NK-92 (cell line): Measurements from ENCODE around the gene ARPC1B.
"Not testable (repeated sequence)": the region's sequence is repeated elsewhere in the genome, so short reads cannot be mapped to it uniquely, and the experiment has no call there.

Experiments
- DNase-seq: peaks from one replicate; lab custom pipeline; 2025; ENCODE audit not compliant: unreplicated experiment; lab: John Stamatoyannopoulos, UW

The ARPC1B gene

DNA sequence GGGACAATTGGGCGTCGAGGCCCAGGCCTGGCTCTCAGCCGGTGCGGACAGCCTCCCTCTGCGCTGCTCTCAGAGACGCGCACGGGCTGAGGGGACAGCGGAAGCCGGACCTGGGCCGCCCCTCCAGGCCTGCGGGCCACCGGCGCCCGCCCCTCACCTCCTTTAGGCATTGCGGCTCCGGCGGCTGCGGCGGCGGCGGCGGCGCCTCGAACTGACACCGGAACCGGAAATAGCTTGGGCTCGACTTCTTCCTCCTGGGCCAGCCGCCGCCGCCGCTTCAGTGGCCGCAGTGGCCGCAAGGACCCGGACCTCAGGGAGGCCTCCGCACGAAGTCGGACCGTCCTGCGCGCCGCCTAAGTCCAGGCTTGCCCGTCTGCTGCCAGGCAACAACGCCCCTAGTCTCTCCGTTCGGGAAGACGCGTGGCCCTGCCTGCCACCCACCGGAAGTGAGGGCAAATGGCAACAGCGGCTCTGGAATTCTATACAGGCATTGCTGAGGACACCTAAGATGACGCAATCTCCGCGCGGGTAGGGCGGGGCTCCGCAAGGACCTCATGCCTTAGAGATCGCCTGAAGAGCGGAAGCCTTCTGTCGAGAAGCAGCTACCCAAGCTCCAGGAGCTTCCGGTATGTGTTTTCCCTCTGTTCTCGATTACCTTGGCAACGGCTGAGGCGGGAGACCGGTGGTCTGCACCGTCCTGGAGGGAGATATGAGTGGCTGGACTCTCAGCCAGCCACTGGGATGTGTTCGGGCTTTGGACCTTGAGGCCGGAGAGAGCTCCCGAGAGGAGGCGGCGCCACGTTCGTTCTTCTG lies 34.1 kb downstream of the ARPC1B start, which contains the start of the genes BUD31 and PDAP1:
Gene BUD31 (plus strand): TSS at position 591 of the 813 bp plus-strand sequence. CDS start 2,124 bp downstream, outside the sequence.
Gene PDAP1 (minus strand): TSS at position 219 of the 813 bp plus-strand sequence. CDS start 49 bp downstream, at position 170.
- peak; percentile 77 for DNase-seq

DNA sequence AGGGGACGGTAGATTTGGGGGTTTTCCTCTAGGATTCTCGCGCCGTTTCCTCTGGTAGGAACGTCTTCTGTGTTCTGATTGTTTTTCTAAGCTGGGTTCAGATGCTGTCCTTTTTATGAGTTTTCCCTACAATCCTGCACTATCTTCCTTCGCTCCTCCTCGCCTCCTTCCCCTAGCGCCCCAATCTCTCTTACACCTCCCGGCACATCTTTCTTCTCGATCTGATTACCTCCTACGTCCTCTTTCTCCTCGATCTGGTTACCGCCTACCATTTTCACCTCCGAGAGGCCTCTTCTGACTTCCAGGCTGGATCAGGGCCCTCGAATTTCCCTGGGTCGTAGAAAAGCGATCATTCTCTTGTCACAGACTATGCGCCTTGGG lies 34.7 kb downstream of the ARPC1B start:
- DNase-seq = no peak

DNA sequence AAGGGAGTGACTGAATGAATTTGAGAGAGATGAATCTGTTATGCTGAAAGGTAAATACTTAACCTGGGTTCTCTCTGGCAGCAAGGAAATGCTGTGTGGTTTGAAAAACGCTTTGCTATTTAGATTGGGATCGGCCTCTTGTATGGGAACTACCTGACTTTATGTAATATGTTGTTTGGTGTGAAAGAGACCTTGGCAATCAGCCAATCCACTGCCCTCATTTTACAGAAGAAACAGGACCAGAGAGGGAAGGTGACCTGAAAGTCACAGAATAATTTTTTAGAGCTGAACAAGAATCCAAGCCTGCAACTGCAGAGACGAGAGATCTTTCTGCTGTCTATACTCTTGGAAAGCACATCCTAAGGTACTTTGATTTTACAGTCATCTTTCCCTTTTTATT lies 35.3 kb downstream of the ARPC1B start:
- no peak for DNase-seq

DNA sequence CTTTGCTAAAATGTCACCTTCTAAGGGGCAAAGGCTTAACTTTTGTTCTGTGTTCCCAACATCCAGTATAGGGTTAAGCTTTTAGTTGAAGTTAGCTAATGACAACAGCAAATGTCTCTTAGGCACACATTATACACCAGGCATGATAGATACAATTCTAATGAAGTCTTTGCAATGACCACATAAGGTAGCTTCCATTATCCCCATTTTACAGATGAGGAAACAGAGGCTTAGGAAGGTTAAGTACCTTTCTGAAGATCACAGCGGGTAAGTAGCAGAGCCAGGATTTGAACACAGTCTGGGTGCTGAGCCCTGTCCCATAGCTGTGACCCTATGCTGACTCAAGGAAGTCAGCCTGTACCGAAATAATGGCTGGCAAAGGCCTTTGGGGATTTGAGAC lies 36.1 kb downstream of the ARPC1B start:
- no peak for DNase-seq

DNA sequence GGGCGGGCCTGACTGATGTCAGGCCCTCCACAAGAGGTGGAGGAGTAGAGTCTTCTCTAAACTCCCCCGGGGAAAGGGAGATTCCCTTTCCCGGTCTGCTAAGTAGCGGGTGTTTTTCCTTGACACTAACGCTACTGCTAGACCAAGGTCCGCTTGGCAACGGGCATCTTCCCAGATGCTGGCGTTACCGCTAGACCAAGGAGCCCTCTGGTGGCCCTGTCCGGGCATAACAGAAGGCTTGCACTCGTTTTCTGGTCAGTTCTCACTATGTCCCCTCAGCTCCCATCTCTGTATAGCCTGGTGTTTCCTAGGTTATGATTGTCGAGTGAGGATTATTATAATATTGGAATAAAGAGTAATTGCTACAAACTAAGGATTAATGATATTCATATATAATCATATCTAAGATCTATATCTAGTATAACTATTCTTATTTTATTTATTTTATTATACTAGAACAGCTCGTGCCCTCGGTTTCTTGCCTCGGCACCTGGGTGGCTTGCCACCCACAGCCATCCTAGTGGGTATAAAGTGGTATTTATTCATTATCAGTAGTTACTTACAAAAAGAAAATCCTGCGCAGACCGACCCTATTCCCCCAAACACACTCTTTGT lies 41.1 kb downstream of the ARPC1B start:
- not testable (repeated sequence) for DNase-seq

DNA sequence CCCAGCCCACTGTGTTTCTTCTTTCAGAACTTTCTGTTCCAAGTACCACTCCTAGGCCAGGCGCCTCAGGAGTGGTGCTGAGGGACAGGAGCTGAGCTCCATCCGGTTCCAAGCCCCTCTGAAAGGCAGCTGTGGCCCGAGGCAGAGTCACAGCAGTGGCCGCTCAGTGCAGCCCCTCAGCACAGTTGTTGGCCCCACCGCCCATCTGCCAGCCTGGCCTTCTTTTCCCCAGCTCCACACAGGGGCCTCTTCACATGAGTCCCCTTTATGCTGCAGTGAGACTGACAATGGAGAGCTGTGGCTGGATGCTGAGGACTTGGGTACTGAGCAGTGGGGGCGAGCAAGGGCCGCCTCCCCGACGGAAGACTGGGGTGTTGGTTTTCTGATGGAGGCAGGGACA lies 43.7 kb downstream of the ARPC1B start:
- no peak for DNase-seq

DNA sequence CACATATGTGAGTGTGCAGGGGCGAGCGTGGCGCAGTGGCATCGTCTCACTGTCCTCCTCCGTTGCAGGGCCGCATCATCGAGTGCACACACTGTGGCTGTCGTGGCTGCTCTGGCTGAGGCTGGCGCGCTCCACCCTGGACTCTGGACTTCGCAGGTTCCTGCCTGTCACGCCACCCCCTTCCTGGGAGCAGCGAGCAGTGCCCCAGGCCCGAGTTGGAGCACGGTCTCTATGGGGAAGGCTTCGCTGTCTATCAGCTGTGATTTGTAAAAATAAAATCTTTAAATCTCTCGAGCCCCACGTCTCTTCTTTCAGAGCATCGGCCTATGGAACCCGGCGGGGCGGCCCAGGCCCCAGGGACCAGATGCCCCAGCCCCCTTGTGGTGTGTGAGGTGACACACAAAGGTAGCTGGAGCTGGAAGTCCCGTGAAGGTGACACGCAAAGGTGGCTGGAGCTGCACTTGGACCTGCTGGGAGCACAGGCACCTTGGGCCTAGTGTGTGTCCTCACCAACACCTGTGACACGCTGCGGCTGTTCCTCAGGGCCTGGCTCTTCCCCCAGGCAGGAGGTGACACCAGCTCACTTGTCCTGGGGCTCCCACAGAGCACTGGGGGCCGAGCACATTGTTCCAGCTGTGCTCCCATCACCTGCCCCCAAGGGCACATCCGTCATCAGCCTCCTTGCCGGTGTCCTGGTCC lies 44.9 kb downstream of the ARPC1B start:
- DNase-seq = no peak

DNA sequence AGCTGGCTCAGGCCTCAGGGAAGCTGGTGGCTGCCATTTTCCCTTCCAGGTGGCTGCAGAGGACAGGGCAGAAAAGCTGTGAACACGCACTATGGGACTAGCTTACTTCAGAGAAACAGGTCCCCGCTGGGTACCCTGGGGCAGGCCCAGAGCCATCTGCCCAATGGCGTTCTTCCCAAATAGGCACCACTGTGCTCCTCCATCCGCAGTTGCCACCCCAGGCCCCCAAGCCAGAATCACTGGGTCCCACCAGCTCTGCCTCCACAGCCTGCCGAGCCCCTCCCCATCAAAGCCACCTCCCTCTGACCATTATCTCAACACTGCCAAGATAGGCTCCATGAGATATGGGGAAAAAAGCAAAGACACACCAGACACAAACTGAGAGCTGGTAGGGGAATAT lies 45.7 kb downstream of the ARPC1B start:
- DNase-seq = no peak

DNA sequence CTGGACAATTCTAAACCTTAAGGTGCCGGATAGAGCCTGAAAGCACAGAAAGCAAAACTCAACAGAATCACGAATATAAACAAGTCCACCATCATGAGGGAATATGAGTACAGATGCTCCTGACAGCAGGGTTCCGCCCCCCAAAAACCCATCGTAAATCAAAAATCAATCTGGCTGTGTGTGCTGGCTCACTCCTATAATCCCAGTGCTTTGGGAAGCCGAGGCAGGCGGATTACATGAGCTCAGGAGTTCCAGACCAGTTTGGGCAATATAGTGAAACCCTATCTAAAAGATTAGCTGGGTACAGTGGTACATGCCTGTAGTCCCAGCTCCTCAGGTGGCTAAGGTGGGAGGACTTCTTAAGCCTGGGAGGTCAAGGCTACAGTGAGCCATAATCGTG lies 46.5 kb downstream of the ARPC1B start:
- no peak for DNase-seq

DNA sequence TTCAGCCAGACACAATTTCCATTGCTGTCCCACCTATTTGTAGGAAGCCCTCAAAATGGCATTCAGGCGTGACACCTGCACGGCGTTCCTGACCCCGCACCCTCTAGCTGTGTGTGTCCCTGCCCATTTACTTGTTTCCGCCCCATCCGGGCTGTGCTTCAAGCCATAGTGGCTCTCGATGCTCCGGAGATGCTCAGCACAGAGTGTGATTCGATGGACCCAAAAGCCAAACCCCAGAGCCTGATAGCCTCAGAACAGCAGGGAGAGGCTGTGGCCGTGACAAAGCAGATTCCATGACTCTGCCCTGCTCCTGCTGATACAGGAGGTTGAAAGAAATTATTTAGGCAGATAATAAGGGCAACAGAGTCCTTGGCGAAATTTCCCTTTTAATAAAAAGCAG lies 47.7 kb downstream of the ARPC1B start:
- DNase-seq = no peak

DNA sequence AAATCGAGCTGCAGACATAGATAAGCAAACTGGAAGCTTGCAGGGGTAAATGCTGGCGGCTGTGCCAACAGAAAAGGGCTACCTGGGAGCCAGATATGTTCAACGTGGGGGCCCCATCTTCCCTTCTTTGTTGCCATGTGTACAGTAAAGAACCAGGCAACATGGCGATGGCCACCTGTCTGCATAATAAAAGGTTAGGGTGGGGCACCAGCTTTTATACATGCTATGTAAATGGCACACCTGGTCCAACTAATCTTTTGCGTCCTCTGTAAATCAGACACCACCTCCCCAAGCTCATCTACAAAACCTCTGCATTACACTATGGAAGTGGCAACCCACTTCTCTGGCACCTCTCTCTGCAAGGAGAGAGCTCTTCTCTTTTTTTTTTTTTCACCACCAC lies 48.1 kb downstream of the ARPC1B start:
- no peak for DNase-seq

DNA sequence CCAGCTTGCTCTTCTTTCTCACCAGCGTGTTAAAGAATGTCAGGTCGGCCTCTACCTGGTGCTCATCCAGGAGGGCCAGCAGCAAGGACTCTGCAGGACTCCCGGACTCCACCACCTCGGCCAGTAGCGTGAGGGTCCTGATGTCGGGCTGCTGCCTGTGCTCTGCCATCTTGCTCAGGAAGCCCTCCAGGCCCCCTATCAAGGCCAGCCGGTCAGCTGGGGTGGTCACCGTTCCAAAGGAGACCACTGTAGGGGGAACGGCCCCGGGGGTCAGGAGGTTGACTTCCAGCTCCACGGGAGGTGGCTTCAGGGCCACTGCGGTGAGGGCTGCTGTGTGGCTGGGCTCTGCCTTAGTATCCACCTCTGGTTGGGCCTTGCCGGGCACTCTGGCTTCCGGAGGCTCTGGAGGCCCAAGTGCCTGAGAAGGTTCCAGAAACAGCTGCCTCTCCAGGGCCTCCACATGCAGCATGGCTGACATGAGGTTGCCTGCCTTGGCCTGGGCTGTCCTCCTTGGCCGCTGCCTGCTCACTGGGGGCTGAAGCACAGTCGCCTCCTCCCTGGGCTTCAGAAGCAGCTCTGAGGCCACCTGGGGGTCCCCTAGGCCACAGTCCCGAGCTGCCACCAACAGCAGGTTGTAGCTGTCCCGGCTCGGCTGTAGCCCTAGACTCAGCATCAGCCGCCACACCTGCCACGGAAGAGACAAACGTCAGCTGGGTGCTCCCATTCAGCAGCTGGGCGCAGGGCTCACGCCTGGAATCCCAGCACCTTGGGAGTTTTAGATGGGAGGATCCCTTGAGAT lies 50.6 kb downstream of the ARPC1B start:
- no peak for DNase-seq

DNA sequence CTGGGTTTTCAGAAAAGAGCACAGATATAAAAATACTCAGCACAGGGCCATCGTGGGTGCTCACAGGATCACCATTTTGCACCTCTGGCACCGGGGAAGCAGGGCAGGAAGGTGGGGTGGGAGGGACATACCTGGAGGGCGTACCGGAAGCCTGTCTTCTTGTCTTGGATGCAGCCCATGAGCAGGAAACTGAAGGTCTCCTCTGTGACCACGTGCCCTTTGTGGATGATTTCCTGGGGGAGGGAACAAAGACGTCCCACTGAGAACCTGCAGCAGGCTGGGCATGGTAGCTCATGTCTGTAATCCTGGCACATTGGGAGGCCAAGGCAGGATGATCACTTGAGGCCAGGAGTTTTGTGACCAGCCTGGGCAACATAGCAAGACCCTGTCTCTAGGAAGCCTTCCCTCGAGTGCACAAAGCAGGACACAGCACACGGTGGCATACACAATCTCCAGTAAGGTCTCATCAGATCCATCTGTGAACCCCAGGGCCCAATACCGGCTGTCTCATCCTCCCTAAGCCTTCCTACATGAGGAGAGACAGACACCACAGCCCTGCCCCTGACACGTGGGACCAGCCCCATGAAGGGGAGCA lies 54.5 kb downstream of the ARPC1B start:
- DNase-seq = no peak

DNA sequence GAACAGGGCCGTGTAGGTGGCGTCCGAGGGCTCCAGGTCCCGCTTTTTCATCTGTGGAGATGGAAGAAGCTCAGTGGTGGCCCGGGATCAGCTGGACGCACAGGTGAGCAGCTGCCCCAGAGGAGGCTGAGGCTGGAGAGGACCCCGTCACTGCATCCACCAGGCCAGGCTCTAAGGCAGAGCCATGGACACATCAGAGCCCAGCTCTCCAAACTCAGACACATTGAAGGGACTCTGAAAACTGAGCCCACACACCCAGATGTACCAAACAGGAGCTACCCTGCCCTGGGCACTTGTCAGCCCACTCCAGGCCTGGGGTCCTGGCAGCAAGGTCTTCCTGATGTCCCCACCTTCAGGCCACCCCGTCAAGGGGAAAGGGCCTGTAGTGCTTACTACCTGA lies 55.2 kb downstream of the ARPC1B start:
- DNase-seq = no peak

DNA sequence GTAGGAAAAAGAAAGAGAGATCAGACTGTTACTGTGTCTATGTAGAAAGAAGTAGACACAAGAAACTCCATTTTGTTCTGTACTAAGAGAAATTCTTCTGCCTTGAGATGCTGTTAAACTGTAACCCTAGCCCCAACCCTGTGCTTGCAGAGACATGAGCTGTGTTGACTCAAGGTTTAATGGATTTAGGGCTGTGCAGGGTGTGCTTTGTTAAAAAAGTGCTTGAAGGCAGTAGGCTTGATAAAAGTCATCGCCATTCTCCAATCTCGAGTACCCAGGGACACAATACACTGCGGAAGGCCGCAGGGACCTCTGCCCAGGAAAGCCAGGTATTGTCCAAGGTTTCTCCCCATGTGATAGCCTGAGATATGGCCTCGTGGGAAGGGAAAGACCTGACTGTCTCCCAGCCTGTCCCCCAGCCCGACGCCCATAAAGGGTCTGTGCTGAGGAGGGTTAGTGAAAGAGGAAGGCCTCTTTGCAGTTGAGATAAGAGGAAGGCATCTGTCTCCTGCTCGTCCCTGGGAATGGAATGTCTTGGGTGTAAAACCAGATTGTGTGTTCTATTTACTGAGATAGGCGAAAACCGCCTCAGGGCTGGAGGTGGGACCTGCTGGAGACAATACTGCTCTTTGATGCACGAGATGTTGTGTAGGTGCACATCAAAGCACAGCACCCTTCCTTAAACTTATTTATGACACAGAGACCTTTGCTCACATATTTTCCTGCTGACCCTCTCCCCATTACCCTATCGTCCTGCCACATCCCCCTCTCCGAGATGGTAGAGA lies 57.4 kb downstream of the ARPC1B start:
- DNase-seq = not testable (repeated sequence)

DNA sequence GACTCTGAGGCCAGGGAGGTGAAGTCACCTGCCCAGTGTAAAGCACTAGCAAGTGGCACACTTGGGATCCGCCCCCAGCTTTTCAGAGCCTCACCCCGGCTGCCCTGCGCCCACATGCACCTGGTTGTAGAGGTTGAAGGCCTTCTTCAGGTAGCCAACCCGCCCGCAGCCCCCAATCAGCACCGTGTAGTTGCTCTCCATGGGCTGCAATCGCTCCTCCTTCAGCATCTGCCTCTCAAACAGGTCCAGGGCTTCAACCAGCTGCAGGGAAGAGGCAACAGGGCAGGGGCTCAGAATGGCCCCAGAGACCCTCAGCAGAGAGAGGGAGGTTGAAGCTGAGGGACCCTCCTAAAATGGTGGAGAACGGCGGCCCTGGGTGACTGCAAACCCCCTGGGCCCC lies 58.6 kb downstream of the ARPC1B start:
- no peak for DNase-seq

DNA sequence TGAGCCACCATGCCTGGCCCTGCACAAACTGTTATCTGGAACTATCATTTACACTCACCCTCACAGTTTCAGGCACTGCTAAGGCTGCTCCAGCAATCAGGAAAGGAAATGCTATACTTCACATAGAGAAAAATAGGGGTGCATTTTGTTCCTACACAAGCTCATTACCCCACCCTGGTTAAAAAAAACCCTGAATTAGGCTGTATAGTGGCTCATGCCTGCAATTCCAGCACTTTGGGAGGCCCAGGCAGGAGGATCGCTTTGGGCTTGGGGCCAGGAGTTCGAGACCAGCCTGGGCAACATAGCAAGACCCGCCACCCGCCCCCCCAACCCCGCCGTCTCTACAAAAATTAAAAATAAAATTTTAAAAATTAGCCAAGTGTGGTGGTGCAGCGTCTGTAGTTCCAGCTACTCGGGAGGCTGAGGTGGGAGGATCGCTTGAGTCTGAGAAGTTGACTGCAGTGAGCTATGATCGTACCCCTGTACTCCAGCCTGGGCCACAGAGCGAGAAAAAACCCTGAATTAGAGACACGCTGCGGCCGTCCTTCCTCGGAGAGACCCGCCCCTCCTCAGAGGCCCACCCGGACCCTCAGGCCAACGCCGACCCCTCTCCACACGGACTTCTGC lies 63.5 kb downstream of the ARPC1B start:
- no peak for DNase-seq

DNA sequence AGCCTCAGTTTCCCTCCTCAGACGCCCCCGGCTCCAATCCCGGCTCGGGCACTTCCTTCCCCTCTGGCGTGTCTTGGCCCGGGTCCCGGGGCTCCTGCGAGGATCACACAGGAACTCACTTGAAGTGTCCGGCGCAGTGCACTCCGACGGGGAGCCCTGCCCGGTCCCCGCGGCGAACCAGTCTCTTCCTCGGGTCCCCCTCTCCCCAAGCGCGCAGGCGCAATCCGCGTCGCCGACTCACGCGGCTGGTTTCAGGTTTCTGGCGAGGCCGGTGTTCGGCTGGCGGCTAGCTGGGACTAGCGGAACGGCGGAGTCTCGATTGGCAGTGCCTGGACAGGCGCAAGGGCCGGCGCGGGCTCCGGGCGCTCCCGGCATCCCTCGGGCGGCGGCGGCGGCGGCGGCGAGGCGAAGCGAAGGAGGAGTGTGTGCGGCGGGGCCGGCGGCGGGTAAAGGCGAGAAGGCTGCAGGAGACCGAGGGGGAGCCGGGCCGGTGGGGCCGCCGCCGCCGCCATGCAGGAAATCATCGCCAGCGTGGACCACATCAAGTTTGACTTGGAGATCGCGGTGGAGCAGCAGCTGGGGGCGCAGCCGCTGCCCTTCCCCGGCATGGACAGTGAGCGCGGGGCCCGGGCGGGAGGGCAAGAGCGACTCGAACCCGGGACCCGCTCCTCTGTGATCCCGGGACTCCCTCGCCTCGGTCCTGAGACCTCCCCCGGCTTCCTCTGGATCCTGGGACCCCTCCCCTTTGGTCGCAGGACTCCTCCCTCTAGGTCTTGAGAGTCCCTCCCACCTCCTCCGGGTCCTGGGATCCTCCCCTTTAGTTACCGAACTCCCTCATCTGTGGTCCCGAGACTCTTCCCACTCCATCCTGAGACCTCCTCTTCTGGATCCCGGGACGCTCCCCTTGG lies 64.3 kb downstream of the ARPC1B start, which contains the start of the genes CPSF4 and PTCD1:
Gene CPSF4 (plus strand): TSS at position 371 of the 908 bp plus-strand sequence. CDS start 140 bp downstream, at position 511.
Gene PTCD1 (minus strand): TSS at position 226 of the 908 bp plus-strand sequence. CDS start 3,556 bp downstream, outside the sequence.
- no peak for DNase-seq
